ENCODE results near the gene SIM1. TPM values are rescaled to one million over a fixed set of nuclear protein-coding genes. Genes with fewer than 3 reads are reported as not detected.

Gene SIM1
- polyA plus RNA-seq, 1 experiment = not detected

GRCh38 chr6:100427452-100427851 is 37.3 kb downstream of the SIM1 start:
- TF ChIP-seq, protein P1, sequence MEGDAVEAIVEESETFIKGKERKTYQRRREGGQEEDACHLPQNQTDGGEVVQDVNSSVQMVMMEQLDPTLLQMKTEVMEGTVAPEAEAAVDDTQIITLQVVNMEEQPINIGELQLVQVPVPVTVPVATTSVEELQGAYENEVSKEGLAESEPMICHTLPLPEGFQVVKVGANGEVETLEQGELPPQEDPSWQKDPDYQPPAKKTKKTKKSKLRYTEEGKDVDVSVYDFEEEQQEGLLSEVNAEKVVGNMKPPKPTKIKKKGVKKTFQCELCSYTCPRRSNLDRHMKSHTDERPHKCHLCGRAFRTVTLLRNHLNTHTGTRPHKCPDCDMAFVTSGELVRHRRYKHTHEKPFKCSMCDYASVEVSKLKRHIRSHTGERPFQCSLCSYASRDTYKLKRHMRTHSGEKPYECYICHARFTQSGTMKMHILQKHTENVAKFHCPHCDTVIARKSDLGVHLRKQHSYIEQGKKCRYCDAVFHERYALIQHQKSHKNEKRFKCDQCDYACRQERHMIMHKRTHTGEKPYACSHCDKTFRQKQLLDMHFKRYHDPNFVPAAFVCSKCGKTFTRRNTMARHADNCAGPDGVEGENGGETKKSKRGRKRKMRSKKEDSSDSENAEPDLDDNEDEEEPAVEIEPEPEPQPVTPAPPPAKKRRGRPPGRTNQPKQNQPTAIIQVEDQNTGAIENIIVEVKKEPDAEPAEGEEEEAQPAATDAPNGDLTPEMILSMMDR (IDR thresholded peaks at IDR 0.05; ENCODE audit: low read depth, low read length) = no peak
- POLR2A ChIA-PET = no interaction called here
- H3K4me3 ChIP-seq (ENCODE audit: low read depth, low read length) = no peak overlapping the region
- CTCF ChIA-PET = interaction anchor here (0.6 kb wide), 1 partner anchor 22 kb away, joined by 3 read pairs; no protein-coding TSS in a partner anchor
- peaks cover 24% of the 10 kb centered on the region for H3K27me3 ChIP-seq (ENCODE audit: control insufficient read depth, insufficient read depth, low read length)
- no peak for DNase-seq (ENCODE audit: low read depth, low spot score)
- no peaks in the 10 kb centered on the region for H3K9me3 ChIP-seq (ENCODE audit: control insufficient read depth, insufficient read depth, low read length)
- H3K27ac ChIP-seq (ENCODE audit: low read depth, low read length) = no peak overlapping the region

DNA sequence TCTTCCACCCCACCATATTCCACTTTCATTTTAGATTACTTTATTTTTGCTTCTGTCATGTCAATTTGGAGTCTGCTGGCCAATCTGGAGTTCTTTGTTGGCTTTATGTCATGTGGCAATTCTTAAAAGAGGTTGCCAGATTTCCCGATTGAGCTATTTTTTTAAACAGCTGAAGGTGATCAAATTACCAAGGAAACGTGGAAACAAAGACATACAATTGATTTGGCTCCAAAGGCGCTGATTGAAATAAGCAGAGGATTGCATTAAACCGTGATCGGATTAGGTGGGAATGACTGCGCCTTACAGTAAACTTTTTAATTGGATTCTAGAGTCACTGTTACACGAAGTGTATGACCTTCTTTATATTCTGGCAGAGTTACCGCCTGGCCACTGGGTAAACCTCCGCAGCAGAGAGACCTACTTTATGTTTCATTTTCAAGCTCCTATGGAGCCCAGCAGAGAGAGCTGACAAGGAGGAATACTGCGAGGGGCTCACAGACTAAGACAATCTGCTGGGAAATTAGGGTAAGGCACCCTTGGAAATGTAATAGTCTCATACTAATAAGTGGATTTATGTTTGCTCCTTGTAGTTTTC is 37.9 kb downstream of the SIM1 start:
- H3K4me3 ChIP-seq (ENCODE audit: low read depth, low read length) = no peak overlapping the region
- ChIA-PET CTCF (interaction anchor here (0.6 kb wide), 1 partner anchor 22 kb away, joined by 3 read pairs; no protein-coding TSS in a partner anchor), POLR2A (no interaction called here)
- DNase-seq (ENCODE audit: low read depth, low spot score) = no peak
- no peaks in the 10 kb centered on the region for H3K9me3 ChIP-seq (ENCODE audit: control insufficient read depth, insufficient read depth, low read length)
- TF ChIP-seq, protein P1 (IDR thresholded peaks at IDR 0.05; ENCODE audit: low read depth, low read length) = no peak
- H3K27me3 ChIP-seq (ENCODE audit: control insufficient read depth, insufficient read depth, low read length) = peaks cover 21% of the 10 kb centered on the region
- H3K27ac ChIP-seq (ENCODE audit: low read depth, low read length) = no peak overlapping the region

- CTCF ChIA-PET = no interaction called here
- TF ChIP-seq, protein P1 (IDR thresholded peaks at IDR 0.05; ENCODE audit: low read depth, low read length) = no peak
- POLR2A ChIA-PET = no interaction called here
- Histone ChIP-seq H3K27me3 (ENCODE audit: control insufficient read depth, insufficient read depth, low read length) (peaks cover 20% of the 10 kb centered on the region), H3K9me3 (ENCODE audit: control insufficient read depth, insufficient read depth, low read length) (no peaks in the 10 kb centered on the region), H3K27ac (ENCODE audit: low read depth, low read length) (no peak overlapping the region), H3K4me3 (ENCODE audit: low read depth, low read length) (no peak overlapping the region)
- DNase-seq (ENCODE audit: low read depth, low spot score) = no peak
Observed at GRCh38 chr6:100426241-100426640, 38.5 kb downstream of the SIM1 start.

GRCh38 chr6:100420711-100421110 is 44.0 kb downstream of the SIM1 start:
- POLR2A ChIA-PET = no interaction called here
- Histone ChIP-seq H3K4me3 (ENCODE audit: low read depth, low read length) (no peak overlapping the region), H3K27me3 (ENCODE audit: control insufficient read depth, insufficient read depth, low read length) (peaks cover 6% of the 10 kb centered on the region), H3K9me3 (ENCODE audit: control insufficient read depth, insufficient read depth, low read length) (no peaks in the 10 kb centered on the region), H3K27ac (ENCODE audit: low read depth, low read length) (no peak overlapping the region)
- TF ChIP-seq, protein P1 (IDR thresholded peaks at IDR 0.05; ENCODE audit: low read depth, low read length) = no peak
- no peak for DNase-seq (ENCODE audit: low read depth, low spot score)
- CTCF ChIA-PET = interaction anchor here (0.6 to 1.0 kb wide), 2 partner anchors 244 to 565 kb away, joined by 3 read pairs; no protein-coding TSS in a partner anchor

GRCh38 chr6:100417036-100417435 is 47.7 kb downstream of the SIM1 start:
- Histone ChIP-seq H3K9me3 (ENCODE audit: control insufficient read depth, insufficient read depth, low read length) (no peaks in the 10 kb centered on the region), H3K27me3 (ENCODE audit: control insufficient read depth, insufficient read depth, low read length) (no peaks in the 10 kb centered on the region), H3K27ac (ENCODE audit: low read depth, low read length) (no peak overlapping the region), H3K4me3 (ENCODE audit: low read depth, low read length) (no peak overlapping the region)
- DNase-seq (ENCODE audit: low read depth, low spot score) = no peak
- ChIA-PET CTCF (no interaction called here), POLR2A (no interaction called here)
- TF ChIP-seq, protein P1 (IDR thresholded peaks at IDR 0.05; ENCODE audit: low read depth, low read length) = no peak

Data from AG04450 (cell line).